Measurements from ENCODE around the gene TNFRSF14. TPM values are rescaled to one million over a fixed set of nuclear protein-coding genes. Genes with fewer than 3 reads are reported as not detected.

TNFRSF14 gene
- 10 to 100 TPM; 35.2 to 43.6 (median 38.3) TPM for total RNA-seq

GRCh38 chr1:2556277-2556677, at the start of gene TNFRSF14:
TSS of gene TNFRSF14 (plus strand) at chr1:2556371. CDS start at chr1:2556665, 294 bp downstream.
- DNase-seq (ENCODE audit: low spot score in 2 of 2): peak; percentile 63 to 94
- WGBS, 2 donors: 0% methylated on average over 12 to 14 of the region's 16 CpGs
- peak within 1 kb of the TSS; percentile 54 for H3K4me3 ChIP-seq (ENCODE audit: low read depth, poor library complexity, severe bottlenecking)
- intact Hi-C loops (cut with DNase I; ENCODE audit: low total_unique reads): no loop called here
- TF ChIP-seq CTCF (IDR thresholded peaks at IDR 0.05): no peak
- TF ChIP-seq POLR2A (IDR thresholded peaks at IDR 0.05): no peak

GRCh38 chr1:2506901-2507565, 49.1 kb upstream of the TNFRSF14 start:
- intact Hi-C loops (cut with DNase I; ENCODE audit: low total_unique reads): no loop called here
- TF ChIP-seq POLR2A (IDR thresholded peaks at IDR 0.05) (no peak), CTCF (IDR thresholded peaks at IDR 0.05) (no peak)
- WGBS, 2 donors: 53 to 55% methylated on average over 15 of the region's 15 CpGs
- no peak overlapping the region for H3K4me3 ChIP-seq (ENCODE audit: low read depth, poor library complexity, severe bottlenecking)
- DNase-seq (ENCODE audit: low spot score in 2 of 2): no peak

GRCh38 chr1:2507744-2508155, 48.4 kb upstream of the TNFRSF14 start:
- TF ChIP-seq CTCF (IDR thresholded peaks at IDR 0.05): no peak
- no peak for TF ChIP-seq POLR2A (IDR thresholded peaks at IDR 0.05)
- intact Hi-C loops (cut with DNase I; ENCODE audit: low total_unique reads): no loop called here
- WGBS, 2 donors: 75 to 84% methylated on average over 2 to 5 of the region's 6 CpGs
- no peak for DNase-seq (ENCODE audit: low spot score in 2 of 2)
- H3K4me3 ChIP-seq (ENCODE audit: low read depth, poor library complexity, severe bottlenecking): no peak overlapping the region

GRCh38 chr1:2508180-2508579, 48.0 kb upstream of the TNFRSF14 start:
- intact Hi-C loops (cut with DNase I; ENCODE audit: low total_unique reads): no loop called here
- no peak overlapping the region for H3K4me3 ChIP-seq (ENCODE audit: low read depth, poor library complexity, severe bottlenecking)

GRCh38 chr1:2508751-2509150, 47.4 kb upstream of the TNFRSF14 start:
- TF ChIP-seq CTCF (IDR thresholded peaks at IDR 0.05) (no peak), POLR2A (IDR thresholded peaks at IDR 0.05) (no peak)
- intact Hi-C loops (cut with DNase I; ENCODE audit: low total_unique reads): no loop called here
- whole genome bisulfite sequencing, 2 donors: 92 to 96% methylated on average over 26 to 29 of the region's 29 CpGs
- H3K4me3 ChIP-seq (ENCODE audit: low read depth, poor library complexity, severe bottlenecking): no peak overlapping the region
- DNase-seq (ENCODE audit: low spot score in 2 of 2): no peak

More at GRCh38 chr1:2508180-2508579, 48.0 kb upstream of the TNFRSF14 start:
- no peak for DNase-seq (ENCODE audit: low spot score in 2 of 2)
- 80 to 85% methylated on average over 23 to 24 of the region's 24 CpGs for WGBS, 2 donors
- no peak for TF ChIP-seq POLR2A (IDR thresholded peaks at IDR 0.05)
- no peak for TF ChIP-seq CTCF (IDR thresholded peaks at IDR 0.05)

GRCh38 chr1:2509589-2509988, 46.6 kb upstream of the TNFRSF14 start:
- WGBS, 2 donors: 77 to 86% methylated on average over 5 to 11 of the region's 11 CpGs
- no peak for TF ChIP-seq CTCF (IDR thresholded peaks at IDR 0.05)

More at GRCh38 chr1:2509589-2509988, 46.6 kb upstream of the TNFRSF14 start:
- no peak for DNase-seq (ENCODE audit: low spot score in 2 of 2)
- intact Hi-C loops (cut with DNase I; ENCODE audit: low total_unique reads): no loop called here
- H3K4me3 ChIP-seq (ENCODE audit: low read depth, poor library complexity, severe bottlenecking): no peak overlapping the region

All from lower leg skin (tissue), 4 donors.